Islet precursor cell (in vitro differentiated cells): ENCODE results near the gene TBATA.

ENCODE experiments used
- DNase-seq: peaks from one replicate; pipeline ENCODE4 v3.0.0-alpha.2; 2018

TBATA gene

GRCh38 chr10:70807556-70807955, 22.4 kb upstream of the TBATA start:
- DNase-seq: no peak

GRCh38 chr10:70806841-70807240, 21.7 kb upstream of the TBATA start:
- no peak for DNase-seq

GRCh38 chr10:70805619-70806215, 20.5 kb upstream of the TBATA start:
- DNase-seq: no peak

- DNase-seq: no peak
Measured at GRCh38 chr10:70804421-70804808, 19.2 kb upstream of the TBATA start.

- DNase-seq: no peak
Measured at GRCh38 chr10:70803775-70804420, 18.7 kb upstream of the TBATA start.

- no peak for DNase-seq
Measured at GRCh38 chr10:70801854-70802253, 16.7 kb upstream of the TBATA start.

GRCh38 chr10:70799124-70799523, 13.9 kb upstream of the TBATA start:
- DNase-seq: no peak

- DNase-seq: no peak
Measured at GRCh38 chr10:70797840-70798239, 12.7 kb upstream of the TBATA start.

GRCh38 chr10:70795613-70796012, 10.4 kb upstream of the TBATA start:
- no peak for DNase-seq

GRCh38 chr10:70791386-70792039, 6.3 kb upstream of the TBATA start:
- DNase-seq: no peak

- no peak for DNase-seq
Measured at GRCh38 chr10:70786799-70787415, 1.7 kb upstream of the TBATA start.

GRCh38 chr10:70784471-70784870, 706 bp downstream of the TBATA start:
- DNase-seq: no peak

- DNase-seq: no peak
Measured at GRCh38 chr10:70784016-70784415, 1.2 kb downstream of the TBATA start.

GRCh38 chr10:70782746-70783680, 2.2 kb downstream of the TBATA start:
- no peak for DNase-seq

GRCh38 chr10:70782086-70782745, 3.0 kb downstream of the TBATA start:
- DNase-seq: no peak

- no peak for DNase-seq
Measured at GRCh38 chr10:70781461-70782051, 3.6 kb downstream of the TBATA start.

GRCh38 chr10:70780772-70781171, 4.4 kb downstream of the TBATA start:
- DNase-seq: no peak

GRCh38 chr10:70780370-70780760, 4.8 kb downstream of the TBATA start:
- no peak for DNase-seq

GRCh38 chr10:70779511-70780369, 5.4 kb downstream of the TBATA start:
- no peak for DNase-seq

GRCh38 chr10:70779088-70779487, 6.1 kb downstream of the TBATA start:
- DNase-seq: peak; percentile 45
